Measurements from ENCODE around the gene VAT1. TPM values are rescaled to one million over a fixed set of nuclear protein-coding genes. Genes with fewer than 3 reads are reported as not detected.

VAT1 gene
- total and polyA plus RNA-seq, 9 of the 15 experiments (the other 6 are each of a cell fraction or from before 2014, with no cell fraction given), result 29.4 to 153 (median 66.7) TPM

- TF ChIP-seq CC2D1A (IDR thresholded peaks at IDR 0.05) (no peak), PHF8 (IDR thresholded peaks at IDR 0.05; ENCODE audit: borderline replicate concordance, low read length) (peak; percentile 15; the same call in 1 of the 2 replicates), HDAC1 (IDR thresholded peaks at IDR 0.05) (peak in 1 of 2 experiments; percentile 92; a peak in 2 of 4 replicates), GTF2E2 (tag; IDR thresholded peaks at IDR 0.05) (no peak), DACH1 (IDR thresholded peaks at IDR 0.05; ENCODE audit: partially characterized antibody) (peak; percentile 81), ZBTB7A (IDR thresholded peaks at IDR 0.05; ENCODE audit: borderline replicate concordance, control insufficient read depth, low read depth, low read length) (peak; percentile 81), POLR2AphosphoS2 (IDR thresholded peaks at IDR 0.05; ENCODE audit: low read length) (peak; percentile 39; the same call in 1 of the 2 replicates), TCF7 (IDR thresholded peaks at IDR 0.05; ENCODE audit: borderline replicate concordance) (no peak), ELK3 (CRISPR knock-in tag; IDR thresholded peaks at IDR 0.05) (no peak), ZNF407 (IDR thresholded peaks at IDR 0.05; ENCODE audit: low read depth) (no peak), SUPT5H (IDR thresholded peaks at IDR 0.05) (peak; percentile 51; the same call in 1 of the 2 replicates)
- TF ChIP-seq, protein P1, sequence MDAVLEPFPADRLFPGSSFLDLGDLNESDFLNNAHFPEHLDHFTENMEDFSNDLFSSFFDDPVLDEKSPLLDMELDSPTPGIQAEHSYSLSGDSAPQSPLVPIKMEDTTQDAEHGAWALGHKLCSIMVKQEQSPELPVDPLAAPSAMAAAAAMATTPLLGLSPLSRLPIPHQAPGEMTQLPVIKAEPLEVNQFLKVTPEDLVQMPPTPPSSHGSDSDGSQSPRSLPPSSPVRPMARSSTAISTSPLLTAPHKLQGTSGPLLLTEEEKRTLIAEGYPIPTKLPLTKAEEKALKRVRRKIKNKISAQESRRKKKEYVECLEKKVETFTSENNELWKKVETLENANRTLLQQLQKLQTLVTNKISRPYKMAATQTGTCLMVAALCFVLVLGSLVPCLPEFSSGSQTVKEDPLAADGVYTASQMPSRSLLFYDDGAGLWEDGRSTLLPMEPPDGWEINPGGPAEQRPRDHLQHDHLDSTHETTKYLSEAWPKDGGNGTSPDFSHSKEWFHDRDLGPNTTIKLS (IDR thresholded peaks at IDR 0.05; ENCODE audit: borderline replicate concordance, low read depth), result peak; percentile 20; the same call in 1 of the 2 replicates
- TF ChIP-seq, protein P2, sequence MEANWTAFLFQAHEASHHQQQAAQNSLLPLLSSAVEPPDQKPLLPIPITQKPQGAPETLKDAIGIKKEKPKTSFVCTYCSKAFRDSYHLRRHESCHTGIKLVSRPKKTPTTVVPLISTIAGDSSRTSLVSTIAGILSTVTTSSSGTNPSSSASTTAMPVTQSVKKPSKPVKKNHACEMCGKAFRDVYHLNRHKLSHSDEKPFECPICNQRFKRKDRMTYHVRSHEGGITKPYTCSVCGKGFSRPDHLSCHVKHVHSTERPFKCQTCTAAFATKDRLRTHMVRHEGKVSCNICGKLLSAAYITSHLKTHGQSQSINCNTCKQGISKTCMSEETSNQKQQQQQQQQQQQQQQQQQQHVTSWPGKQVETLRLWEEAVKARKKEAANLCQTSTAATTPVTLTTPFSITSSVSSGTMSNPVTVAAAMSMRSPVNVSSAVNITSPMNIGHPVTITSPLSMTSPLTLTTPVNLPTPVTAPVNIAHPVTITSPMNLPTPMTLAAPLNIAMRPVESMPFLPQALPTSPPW (CRISPR knock-in tag; IDR thresholded peaks at IDR 0.05), result peak; percentile 75
Measured at GRCh38 chr17:43021741-43022512, at the start of gene VAT1 (continued).

Data from K562 (cell line).